ENCODE data around the gene DCLK1.

DNA sequence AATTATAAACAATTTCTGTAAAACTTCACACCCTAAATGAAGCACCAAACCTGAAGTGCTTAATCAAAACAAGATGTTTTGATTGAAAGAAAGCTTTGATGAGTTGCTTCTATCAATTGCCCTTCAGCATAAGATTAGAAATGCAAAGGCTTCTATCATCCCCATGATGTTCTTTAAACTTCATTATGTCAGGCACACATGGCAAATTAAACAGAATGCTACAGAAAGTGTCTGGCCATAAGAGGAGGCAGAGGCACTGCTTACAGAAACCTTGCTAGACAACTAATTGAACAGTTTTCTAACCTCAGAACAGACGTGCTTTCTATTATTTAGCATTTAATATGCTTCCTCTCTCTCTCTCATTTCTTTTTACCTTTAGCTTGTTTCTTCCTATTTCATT, 228.1 kb downstream of the DCLK1 start:
- TF ChIP-seq, protein P1, sequence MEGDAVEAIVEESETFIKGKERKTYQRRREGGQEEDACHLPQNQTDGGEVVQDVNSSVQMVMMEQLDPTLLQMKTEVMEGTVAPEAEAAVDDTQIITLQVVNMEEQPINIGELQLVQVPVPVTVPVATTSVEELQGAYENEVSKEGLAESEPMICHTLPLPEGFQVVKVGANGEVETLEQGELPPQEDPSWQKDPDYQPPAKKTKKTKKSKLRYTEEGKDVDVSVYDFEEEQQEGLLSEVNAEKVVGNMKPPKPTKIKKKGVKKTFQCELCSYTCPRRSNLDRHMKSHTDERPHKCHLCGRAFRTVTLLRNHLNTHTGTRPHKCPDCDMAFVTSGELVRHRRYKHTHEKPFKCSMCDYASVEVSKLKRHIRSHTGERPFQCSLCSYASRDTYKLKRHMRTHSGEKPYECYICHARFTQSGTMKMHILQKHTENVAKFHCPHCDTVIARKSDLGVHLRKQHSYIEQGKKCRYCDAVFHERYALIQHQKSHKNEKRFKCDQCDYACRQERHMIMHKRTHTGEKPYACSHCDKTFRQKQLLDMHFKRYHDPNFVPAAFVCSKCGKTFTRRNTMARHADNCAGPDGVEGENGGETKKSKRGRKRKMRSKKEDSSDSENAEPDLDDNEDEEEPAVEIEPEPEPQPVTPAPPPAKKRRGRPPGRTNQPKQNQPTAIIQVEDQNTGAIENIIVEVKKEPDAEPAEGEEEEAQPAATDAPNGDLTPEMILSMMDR (IDR thresholded peaks at IDR 0.05) = no peak
- TF ChIP-seq POLR2A (IDR thresholded peaks at IDR 0.05) = no peak

Data from adrenal gland (tissue), 5 donors.